Pancreas (tissue), 10 donors: ENCODE results near the gene MYBPHL. TPM values are rescaled to one million over a fixed set of nuclear protein-coding genes. Genes with fewer than 3 reads are reported as not detected.

Experiments used
- ATAC-seq, 4 donors: fragments of 200-7000 bp; cut with Tn5 transposase; one replicate each; pipeline versions ENCODE4 v1.8.0 to v1.9.1; 2020; ENCODE audit warnings: mild to moderate bottlenecking in 4 of 4, moderate library complexity in 4 of 4
- DNase-seq, 6 donors: peaks; one replicate each; pipeline ENCODE4 v3.0.0-alpha.2; 2020
- FAIRE-seq: peaks from 2 replicates; lab custom pipeline; 2012; peaks lifted over from hg19 to GRCh38; lab: Jason Lieb, UNC
- H3K27ac ChIP-seq, 4 donors: fragments of 200-600 bp; sonication (generic); 1 replicate in 3 of 4; 2 replicates in 1 of 4; pipeline versions ENCODE4 v1.5.0 to v1.8.0; 2020
- H3K27me3 ChIP-seq, 4 donors: fragments of 200-600 bp; one replicate each; pipeline ENCODE4 v1.8.0; 2021
- H3K36me3 ChIP-seq, 3 donors: fragments of 200-600 bp; sonication (generic) in 1 of 3; one replicate each; pipeline versions ENCODE4 v1.5.0 to v1.8.0; 2020 to 2021
- H3K4me1 ChIP-seq, 3 donors: fragments of 200-600 bp; one replicate each; pipeline ENCODE4 v1.8.0; 2021
- H3K4me3 ChIP-seq, 4 donors: fragments of 200-600 bp; sonication (generic) in 2 of 4; one replicate each; pipeline versions ENCODE4 v1.5.0 to v1.8.0; 2020 to 2021
- H3K9me3 ChIP-seq, 4 donors: fragments of 200-600 bp; one replicate each; pipeline ENCODE4 v1.8.0; 2021
- WGBS, 2 donors: extraction: QIAGEN DNeasy Blood & Tissue Kit; methylation state at CpG; one replicate each; pipeline ENCODE4 v1.1.7; 2013; 5-methylcytosine and 5-hydroxymethylcytosine counted together
- intact Hi-C, 3 donors: fragments of 100-400 bp; cut with DNase I; formaldehyde crosslinking; loops; one replicate each; pipeline versions ENCODE4 v1.11.1 to v1.14.2; 2022
- polyA plus RNA-seq, 2 donors: library from polyadenylated mRNA; stranded (reverse); fragments of 200-250 nt; gene quantifications; one replicate each; pipeline ENCODE4 v1.2.3, GENCODE V29; 2013
- total RNA-seq, 6 donors: library from RNA; stranded (reverse); fragmentation: NEBNext Ultra II Directional in 4 of 6; extraction: Animal tissue kit (Norgen Biotek cat#: 25700) in 4 of 6; gene quantifications; one replicate each; pipeline versions ENCODE4 v1.2.1 to v1.2.4, GENCODE V29; 2021 to 2023
- TF ChIP-seq, protein P1 (sequence below), 4 donors: fragments of 200-600 bp; sonication (generic) in 3 of 4; IDR thresholded peaks; one replicate each; pipeline versions ENCODE4 v1.5.0 to v1.8.0; 2021; ENCODE audit warnings: antibody characterized with exemption in 4 of 4
- donor health status: healthy with polysubstance abuse.
- donor health status: DM: no; HTN: no; CAD: no; lungs with moderate emphysema.
- donor health status: DM: no; HTN: no; CAD: no.
- donor health status: control.
- donor health status: control.
- donor health status: Bipolar disorder and iron deficiency.
- donor health status: DM: yes; HTN: yes; CAD: no.
- donor health status: DM: no; HTN: no; CAD: no.
- donor health status: DM: no; HTN: no; CAD: no.
- donor health status: DM: yes; HTN: yes; CAD: no.

The MYBPHL gene
- total and polyA plus RNA-seq, 8 donors = 0.26 to 1.1 (median 0.27) TPM; not detected in 4

DNA sequence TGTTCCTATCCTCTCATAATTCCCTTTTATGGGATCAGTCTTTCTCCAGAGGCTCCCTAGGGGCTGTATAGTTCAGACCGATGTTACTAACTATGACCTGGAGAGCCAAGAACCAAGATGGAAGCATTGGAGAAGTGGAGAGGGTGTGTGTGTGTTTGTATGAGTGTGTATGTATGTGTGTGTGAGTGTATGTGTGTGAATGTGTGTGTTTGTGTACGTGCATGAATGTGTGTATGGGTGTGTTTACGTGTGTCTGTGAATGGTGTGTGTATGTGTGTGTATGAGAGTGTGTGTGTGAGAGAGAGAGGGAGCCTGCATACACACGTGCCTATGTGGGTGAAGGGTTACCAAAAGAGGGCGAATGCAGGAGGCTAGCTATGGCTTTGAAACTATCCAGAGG, 4.9 kb downstream of the MYBPHL start:
- H3K4me1 ChIP-seq = peaks cover 0 to 3% (median 0%) of the 10 kb centered on the region in 3 donors
- ATAC-seq = no peak

DNA sequence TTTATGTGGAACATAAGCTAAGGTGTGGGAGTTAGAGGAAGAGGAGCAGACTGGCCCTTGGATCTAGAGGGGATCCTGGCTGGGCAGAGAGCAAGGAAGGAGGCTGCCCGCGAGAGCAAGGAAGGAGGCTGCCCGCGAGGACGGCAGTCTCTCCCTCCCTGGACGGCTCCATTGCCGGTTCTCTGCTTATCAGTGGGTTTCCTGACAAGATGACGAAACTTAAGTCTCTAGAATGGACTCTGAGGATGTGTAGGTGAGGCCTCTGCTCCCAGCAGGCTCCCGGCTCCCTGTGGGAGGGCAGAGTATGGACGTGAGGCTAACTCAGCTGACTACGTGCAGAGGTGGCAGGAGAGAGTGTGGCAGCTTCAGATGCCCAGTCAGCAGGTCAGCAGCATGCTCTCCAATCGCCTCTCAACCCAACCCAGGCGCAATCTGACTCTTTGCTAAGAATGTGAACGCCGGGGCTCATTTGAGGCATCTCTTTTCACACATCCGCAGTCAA, 6.1 kb downstream of the MYBPHL start:
- no peak for ATAC-seq
- DNase-seq = no peak
- no peak for FAIRE-seq
- no peak overlapping the region for H3K4me3 ChIP-seq
- H3K36me3 ChIP-seq = no peaks in the 10 kb centered on the region
- TF ChIP-seq, protein P1, sequence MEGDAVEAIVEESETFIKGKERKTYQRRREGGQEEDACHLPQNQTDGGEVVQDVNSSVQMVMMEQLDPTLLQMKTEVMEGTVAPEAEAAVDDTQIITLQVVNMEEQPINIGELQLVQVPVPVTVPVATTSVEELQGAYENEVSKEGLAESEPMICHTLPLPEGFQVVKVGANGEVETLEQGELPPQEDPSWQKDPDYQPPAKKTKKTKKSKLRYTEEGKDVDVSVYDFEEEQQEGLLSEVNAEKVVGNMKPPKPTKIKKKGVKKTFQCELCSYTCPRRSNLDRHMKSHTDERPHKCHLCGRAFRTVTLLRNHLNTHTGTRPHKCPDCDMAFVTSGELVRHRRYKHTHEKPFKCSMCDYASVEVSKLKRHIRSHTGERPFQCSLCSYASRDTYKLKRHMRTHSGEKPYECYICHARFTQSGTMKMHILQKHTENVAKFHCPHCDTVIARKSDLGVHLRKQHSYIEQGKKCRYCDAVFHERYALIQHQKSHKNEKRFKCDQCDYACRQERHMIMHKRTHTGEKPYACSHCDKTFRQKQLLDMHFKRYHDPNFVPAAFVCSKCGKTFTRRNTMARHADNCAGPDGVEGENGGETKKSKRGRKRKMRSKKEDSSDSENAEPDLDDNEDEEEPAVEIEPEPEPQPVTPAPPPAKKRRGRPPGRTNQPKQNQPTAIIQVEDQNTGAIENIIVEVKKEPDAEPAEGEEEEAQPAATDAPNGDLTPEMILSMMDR (IDR thresholded peaks at IDR 0.05) = no peak
- no peaks in the 10 kb centered on the region for H3K9me3 ChIP-seq
- H3K27me3 ChIP-seq = no peaks in the 10 kb centered on the region
- H3K27ac ChIP-seq = no peak overlapping the region
- intact Hi-C loops = no loop called here
- WGBS, 2 donors = 84 to 86% methylated on average over 16 of the region's 16 CpGs
- peaks cover 0 to 3% (median 0%) of the 10 kb centered on the region in 3 donors for H3K4me1 ChIP-seq

More for the DNA sequence above, 4.9 kb downstream of the MYBPHL start:
- 72 to 83% methylated on average over 5 of the region's 5 CpGs for WGBS, 2 donors
- Histone ChIP-seq H3K27ac (no peak overlapping the region), H3K9me3 (no peaks in the 10 kb centered on the region), H3K4me3 (no peak overlapping the region), H3K36me3 (no peaks in the 10 kb centered on the region), H3K27me3 (no peaks in the 10 kb centered on the region)
- FAIRE-seq = no peak
- intact Hi-C loops = no loop called here
- TF ChIP-seq, protein P1 (IDR thresholded peaks at IDR 0.05) = no peak
- DNase-seq = no peak

DNA sequence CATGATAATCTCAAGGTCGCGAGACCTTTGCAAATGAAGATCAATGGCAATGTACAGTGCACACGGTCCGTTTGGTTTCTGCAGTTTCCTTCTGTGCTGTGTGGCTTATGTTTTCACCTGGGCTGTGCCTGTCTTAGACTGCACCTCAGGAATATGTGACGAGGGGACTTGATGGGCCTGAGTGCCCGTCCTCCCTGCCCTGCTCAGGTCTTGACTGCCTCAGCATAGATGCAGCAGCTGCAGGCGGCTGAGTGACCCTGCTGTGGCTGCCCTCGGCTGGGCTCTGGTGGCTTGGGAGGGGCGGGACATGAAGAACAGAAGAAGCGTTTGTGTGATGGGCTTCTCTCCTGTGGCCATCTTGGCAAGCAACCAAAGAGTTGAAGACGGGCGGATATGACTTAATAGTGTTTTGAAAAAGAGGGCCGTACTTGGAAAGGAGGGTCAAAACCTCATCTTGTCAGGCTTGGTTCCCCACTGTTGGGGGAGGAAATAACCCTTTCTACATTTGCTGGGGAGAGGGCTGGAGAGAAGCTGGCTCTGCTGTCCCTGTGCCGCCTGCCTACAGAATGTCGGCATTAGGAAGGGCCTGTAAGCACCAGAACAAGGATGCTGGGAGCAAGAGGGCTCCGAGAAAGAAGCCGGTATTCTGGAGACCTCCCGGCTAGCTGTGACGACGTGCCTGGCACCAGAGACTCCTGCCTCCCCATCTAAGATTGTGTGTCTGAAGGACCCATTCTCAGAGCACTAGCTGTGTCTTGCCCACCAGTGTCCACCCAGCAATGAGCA, 7.1 kb downstream of the MYBPHL start:
- FAIRE-seq (no peak), ATAC-seq (peak in 3 of 4 donors; percentile 33 to 45 (median 42)), DNase-seq (no peak)
- Histone ChIP-seq H3K9me3 (no peaks in the 10 kb centered on the region), H3K4me1 (peaks cover 0 to 3% (median 0%) of the 10 kb centered on the region in 3 donors), H3K4me3 (no peak overlapping the region), H3K27ac (peak overlapping the region in 1 of 4 donors; percentile 12), H3K36me3 (no peaks in the 10 kb centered on the region), H3K27me3 (no peaks in the 10 kb centered on the region)
- TF ChIP-seq, protein P1 (IDR thresholded peaks at IDR 0.05) = no peak
- WGBS, 2 donors = 66% methylated on average over 20 of the region's 20 CpGs
- intact Hi-C loops = no loop called here

GRCh38 chr1:109298666-109299557, 7.9 kb downstream of the MYBPHL start:
- DNase-seq (no peak), FAIRE-seq (no peak), ATAC-seq (peak in 3 of 4 donors; percentile 65 to 74 (median 67))
- TF ChIP-seq, protein P1 (IDR thresholded peaks at IDR 0.05) = no peak
- peaks cover 0 to 3% (median 0%) of the 10 kb centered on the region in 3 donors for H3K4me1 ChIP-seq
- H3K36me3 ChIP-seq = no peaks in the 10 kb centered on the region
- no peaks in the 10 kb centered on the region for H3K9me3 ChIP-seq
- peak overlapping the region in 1 of 4 donors; percentile 12 for H3K27ac ChIP-seq
- no peak overlapping the region for H3K4me3 ChIP-seq
- intact Hi-C loops = no loop called here
- H3K27me3 ChIP-seq = no peaks in the 10 kb centered on the region
- 52 to 56% methylated on average over 11 of the region's 11 CpGs for WGBS, 2 donors
